ENCODE data around the gene FOXA3. TPM values are rescaled to one million over a fixed set of nuclear protein-coding genes. Genes with fewer than 3 reads are reported as not detected.

FOXA3 gene
- total and polyA plus RNA-seq, 2 experiments from 2014 or later, result 1.6 to 1.9 TPM

DNA sequence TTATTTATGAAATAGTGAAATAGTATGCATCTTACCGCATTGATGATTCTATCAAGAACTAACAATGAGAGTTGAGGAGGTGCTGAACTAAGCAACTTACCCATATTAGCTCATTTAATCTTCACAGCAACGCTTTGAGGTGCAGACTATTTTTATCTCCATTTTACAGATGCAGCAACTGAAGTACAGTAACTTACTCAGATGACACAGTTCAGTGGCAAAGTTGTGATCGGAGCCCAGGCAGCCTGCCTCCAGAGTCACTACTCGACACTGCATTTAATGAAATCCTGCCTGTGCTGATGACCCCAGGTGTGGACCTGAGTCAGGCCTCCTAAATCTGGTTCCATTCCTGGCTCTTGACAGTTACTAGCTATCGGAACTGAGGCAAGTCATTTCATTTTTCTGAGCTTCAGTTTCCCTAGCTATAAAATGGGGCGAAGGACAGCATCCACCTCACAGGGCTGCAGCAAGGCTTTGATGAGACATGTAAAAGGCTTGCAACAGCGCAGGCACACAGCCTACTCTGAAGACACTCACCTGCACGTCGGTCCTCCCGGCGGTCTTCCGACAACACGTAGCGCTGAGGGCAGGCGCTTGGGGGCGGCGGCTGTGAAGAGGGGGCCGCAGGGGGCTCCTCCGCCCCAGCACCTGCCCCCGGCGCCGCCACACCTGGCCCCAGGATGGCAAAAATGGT, 36.8 kb downstream of the FOXA3 start:
- Histone ChIP-seq H3K27ac (no peak overlapping the region), H3K9me3 (ENCODE audit: low read depth) (no peaks in the 10 kb centered on the region), H3K27me3 (peaks cover 9% of the 10 kb centered on the region), H3K4me3 (peak overlapping the region; percentile 61), H3K36me3 (peaks cover 8% of the 10 kb centered on the region), H3K4me1 (ENCODE audit: low read depth) (peaks cover 3% of the 10 kb centered on the region)
- TF ChIP-seq, protein P1, sequence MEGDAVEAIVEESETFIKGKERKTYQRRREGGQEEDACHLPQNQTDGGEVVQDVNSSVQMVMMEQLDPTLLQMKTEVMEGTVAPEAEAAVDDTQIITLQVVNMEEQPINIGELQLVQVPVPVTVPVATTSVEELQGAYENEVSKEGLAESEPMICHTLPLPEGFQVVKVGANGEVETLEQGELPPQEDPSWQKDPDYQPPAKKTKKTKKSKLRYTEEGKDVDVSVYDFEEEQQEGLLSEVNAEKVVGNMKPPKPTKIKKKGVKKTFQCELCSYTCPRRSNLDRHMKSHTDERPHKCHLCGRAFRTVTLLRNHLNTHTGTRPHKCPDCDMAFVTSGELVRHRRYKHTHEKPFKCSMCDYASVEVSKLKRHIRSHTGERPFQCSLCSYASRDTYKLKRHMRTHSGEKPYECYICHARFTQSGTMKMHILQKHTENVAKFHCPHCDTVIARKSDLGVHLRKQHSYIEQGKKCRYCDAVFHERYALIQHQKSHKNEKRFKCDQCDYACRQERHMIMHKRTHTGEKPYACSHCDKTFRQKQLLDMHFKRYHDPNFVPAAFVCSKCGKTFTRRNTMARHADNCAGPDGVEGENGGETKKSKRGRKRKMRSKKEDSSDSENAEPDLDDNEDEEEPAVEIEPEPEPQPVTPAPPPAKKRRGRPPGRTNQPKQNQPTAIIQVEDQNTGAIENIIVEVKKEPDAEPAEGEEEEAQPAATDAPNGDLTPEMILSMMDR (IDR thresholded peaks at IDR 0.05; ENCODE audit: low read depth, low read length), result no peak
- no peak for DNase-seq (ENCODE audit: low read depth in 1 of 2, low spot score in 1 of 2)

GRCh38 chr19:45901432-45901911, 37.3 kb downstream of the FOXA3 start:
- Histone ChIP-seq H3K4me3 (peak overlapping the region; percentile 61), H3K27me3 (peaks cover 9% of the 10 kb centered on the region), H3K4me1 (ENCODE audit: low read depth) (peaks cover 3% of the 10 kb centered on the region), H3K27ac (no peak overlapping the region), H3K36me3 (peaks cover 8% of the 10 kb centered on the region), H3K9me3 (ENCODE audit: low read depth) (no peaks in the 10 kb centered on the region)
- peak; percentile 29 to 67 for DNase-seq (ENCODE audit: low read depth in 1 of 2, low spot score in 1 of 2)
- TF ChIP-seq, protein P1 (IDR thresholded peaks at IDR 0.05; ENCODE audit: low read depth, low read length), result no peak

DNA sequence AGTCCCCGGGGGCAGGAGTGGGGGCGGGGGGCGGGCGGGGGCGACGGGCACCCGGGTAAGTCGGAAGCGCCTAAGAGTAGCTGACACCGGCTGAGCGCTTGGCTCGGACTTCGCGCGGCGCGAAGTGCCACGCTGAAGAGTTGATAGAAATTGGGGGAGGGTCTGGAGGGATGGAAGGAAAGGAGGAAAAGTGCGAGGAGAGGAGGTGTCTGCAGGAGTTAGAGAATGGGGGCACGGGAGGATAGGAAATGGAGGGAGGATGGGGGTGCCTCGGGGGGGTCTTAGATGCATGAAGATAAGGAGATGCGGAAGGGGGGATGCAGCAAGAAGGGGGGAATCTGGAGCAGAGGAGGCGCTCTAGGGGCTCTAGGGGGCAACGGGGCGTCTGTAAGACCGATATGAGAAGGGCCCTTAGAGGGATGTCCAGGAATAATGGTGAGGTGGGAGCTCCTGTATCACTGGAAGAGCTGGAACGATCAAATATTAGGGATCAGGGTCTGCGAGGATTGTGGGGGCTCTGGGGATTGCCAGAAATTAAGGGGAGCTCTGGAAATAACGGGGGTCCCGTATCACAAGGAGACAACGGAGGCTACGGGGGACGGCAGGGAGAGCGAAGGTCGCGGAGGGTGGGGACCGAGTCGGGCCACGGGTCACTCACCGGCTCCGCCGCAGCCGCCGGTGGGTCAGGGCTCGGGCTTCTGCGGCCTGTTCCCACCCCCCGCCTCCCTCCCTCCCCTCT, 38.0 kb downstream of the FOXA3 start, which contains the start of gene MYPOP:
TSS of gene MYPOP (minus strand) at position 702 of the 739 bp plus-strand sequence. CDS start 840 bp downstream, outside the sequence.
- DNase-seq (ENCODE audit: low read depth in 1 of 2, low spot score in 1 of 2), result peak in 1 of 2 donors; percentile 44

GRCh38 chr19:45902651-45903625, 38.8 kb downstream of the FOXA3 start:
- TF ChIP-seq, protein P1 (IDR thresholded peaks at IDR 0.05; ENCODE audit: low read depth, low read length), result no peak
- Histone ChIP-seq H3K27ac (peak overlapping the region; percentile 49), H3K27me3 (peaks cover 9% of the 10 kb centered on the region)

More for the DNA sequence above, 38.0 kb downstream of the FOXA3 start, which contains the start of gene MYPOP:
- Histone ChIP-seq H3K36me3 (peaks cover 8% of the 10 kb centered on the region), H3K9me3 (ENCODE audit: low read depth) (no peaks in the 10 kb centered on the region), H3K27ac (peak within 1 kb of the TSS; percentile 49), H3K4me3 (peak within 1 kb of the TSS; percentile 61), H3K4me1 (ENCODE audit: low read depth) (peaks cover 3% of the 10 kb centered on the region), H3K27me3 (peaks cover 9% of the 10 kb centered on the region)
- TF ChIP-seq, protein P1 (IDR thresholded peaks at IDR 0.05; ENCODE audit: low read depth, low read length), result no peak

DNA sequence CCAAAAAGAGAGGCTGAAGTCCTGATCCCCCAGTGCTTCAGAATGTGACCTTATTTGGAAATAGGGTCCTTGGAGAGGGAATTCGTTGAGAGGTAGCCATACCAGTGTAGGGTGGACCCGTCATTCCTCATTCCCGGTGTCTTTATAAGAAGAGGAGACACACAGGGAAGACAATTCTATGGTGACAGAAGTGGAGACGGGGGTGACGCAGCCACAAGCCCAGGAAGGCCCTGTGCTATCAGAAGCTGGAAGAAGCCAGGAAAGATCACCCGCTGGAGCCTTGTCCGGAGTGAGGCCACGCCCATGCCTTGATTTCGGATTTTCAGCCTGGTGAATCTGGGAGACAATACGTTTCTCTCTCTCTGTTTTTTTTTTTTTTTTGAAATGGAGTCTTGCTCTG, 40.9 kb downstream of the FOXA3 start:
- no peak for DNase-seq (ENCODE audit: low read depth in 1 of 2, low spot score in 1 of 2)
- peaks cover 9% of the 10 kb centered on the region for H3K27me3 ChIP-seq
- no peaks in the 10 kb centered on the region for H3K36me3 ChIP-seq
- peaks cover 3% of the 10 kb centered on the region for H3K4me1 ChIP-seq (ENCODE audit: low read depth)
- no peak overlapping the region for H3K4me3 ChIP-seq
- TF ChIP-seq, protein P1 (IDR thresholded peaks at IDR 0.05; ENCODE audit: low read depth, low read length), result no peak
- H3K9me3 ChIP-seq (ENCODE audit: low read depth), result no peaks in the 10 kb centered on the region
- H3K27ac ChIP-seq, result no peak overlapping the region

More at GRCh38 chr19:45902651-45903625, 38.8 kb downstream of the FOXA3 start:
- Histone ChIP-seq H3K36me3 (peaks cover 8% of the 10 kb centered on the region), H3K9me3 (ENCODE audit: low read depth) (no peaks in the 10 kb centered on the region), H3K4me3 (peak overlapping the region; percentile 61), H3K4me1 (ENCODE audit: low read depth) (peaks cover 3% of the 10 kb centered on the region)
- peak; percentile 98 for DNase-seq (ENCODE audit: low read depth in 1 of 2, low spot score in 1 of 2)

Data from cardiac muscle cell (in vitro differentiated cells and primary cell).